GM18951 (cell line): ENCODE measurements around the gene MITD1.
A peak's percentile ranks its signal among the peaks of the same experiment; 100 is the strongest.

ENCODE experiments used
- POLR2A ChIP-seq: IDR thresholded peaks from 4 replicates; pipeline ENCODE4 v1.6.1; 2011; ENCODE audit warnings: mild to moderate bottlenecking; ENCODE audit not compliant: insufficient read length, insufficient read depth; ENCODE audit errors: extremely low read depth
- in situ Hi-C: fragments of 300-500 bp; cut with MboI; formaldehyde crosslinking; loops from one replicate; pipeline ENCODE4 v1.12.0; 2022; ENCODE audit warnings: low sequenced_read_pairs, mixed read lengths, inconsistent platforms; ENCODE audit not compliant: unreplicated experiment

The MITD1 gene

DNA sequence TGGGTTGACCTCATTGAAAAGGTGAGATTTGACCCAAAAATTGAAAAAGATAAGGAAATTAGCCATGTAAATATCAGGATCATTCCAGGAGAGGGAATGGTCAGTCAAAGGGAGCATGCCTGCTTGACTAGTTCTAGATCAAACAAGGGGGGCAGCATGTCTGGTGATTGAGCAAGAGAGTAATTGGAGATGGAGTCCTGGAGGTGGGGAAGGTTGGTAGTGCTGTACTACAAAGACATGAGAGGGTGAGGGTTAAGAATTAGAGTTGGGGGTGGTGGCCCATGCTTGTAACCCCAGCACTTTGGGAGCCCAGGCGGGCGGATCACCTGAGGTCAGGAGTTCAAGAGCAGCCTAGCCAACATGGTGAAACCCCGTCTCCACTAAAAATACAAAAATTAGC is 2.2 kb upstream of the MITD1 start:
- in situ Hi-C loops = loop anchor here (25.0 kb wide), 1 partner anchor 304 kb away; the partner anchor contains the start of gene REV1
- no peak for TF ChIP-seq POLR2A

- in situ Hi-C loops = loop anchor here (25.0 kb wide), 1 partner anchor 306 kb away; the partner anchor contains the start of gene REV1
These were observed 754 bp upstream of the MITD1 start for GRCh38 chr2:99181624-99182000.

DNA sequence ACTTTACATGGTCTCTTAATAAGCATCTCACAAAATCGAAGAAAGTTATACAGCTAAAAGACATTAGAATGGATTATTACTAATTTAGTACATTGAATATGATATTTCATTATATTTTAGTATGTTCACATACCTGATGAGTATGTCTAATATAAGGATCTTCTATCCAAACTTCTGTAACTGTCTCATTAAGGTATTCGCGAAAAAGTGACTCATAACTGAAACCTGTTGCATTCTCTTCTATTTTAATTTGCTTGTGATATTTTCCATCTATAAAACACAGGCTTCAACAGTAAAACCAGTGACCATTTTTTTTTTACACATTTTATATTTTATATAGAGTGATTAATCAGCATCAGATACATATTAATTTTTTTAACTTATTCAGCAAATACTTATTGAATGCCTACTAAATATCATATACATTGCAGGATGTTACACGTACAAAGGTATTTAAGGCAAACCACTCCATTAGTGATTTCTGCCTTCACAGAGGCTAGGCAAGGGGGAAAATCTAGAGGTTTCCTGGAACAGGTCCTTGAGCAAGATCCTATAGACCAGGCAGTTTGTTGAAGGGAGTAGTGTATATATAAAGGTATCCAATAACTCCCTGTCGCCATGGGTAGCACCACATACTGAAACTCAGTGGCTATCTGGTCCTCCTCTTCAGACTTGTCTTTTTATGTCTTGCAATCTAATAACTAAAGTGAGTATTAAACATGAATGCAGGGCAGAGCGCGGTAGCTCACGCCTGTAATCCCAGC is 9.3 kb downstream of the MITD1 start:
- in situ Hi-C loops = no loop called here
- TF ChIP-seq POLR2A = no peak

More at GRCh38 chr2:99181624-99182000, 754 bp upstream of the MITD1 start:
- TF ChIP-seq POLR2A = no peak

DNA sequence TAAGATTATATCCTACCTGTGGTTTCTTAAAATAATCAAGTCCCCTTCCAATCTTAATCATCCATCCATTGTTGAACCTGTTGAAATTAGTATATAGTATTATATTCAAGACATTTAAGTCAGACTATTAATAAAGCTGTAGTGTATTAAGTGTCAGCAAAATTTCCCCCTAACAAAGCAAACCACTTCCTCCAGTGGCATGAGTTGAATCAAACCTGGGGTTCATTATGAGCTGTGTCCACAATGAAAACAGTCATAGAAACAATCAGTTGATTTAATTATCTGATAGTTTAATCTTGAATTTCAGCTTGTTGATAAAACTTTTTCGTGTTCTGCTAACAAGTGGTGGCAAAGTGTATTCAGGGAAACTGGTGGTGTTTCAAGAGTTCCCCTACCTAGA is 11.3 kb downstream of the MITD1 start:
- no peak for TF ChIP-seq POLR2A
- in situ Hi-C loops = no loop called here

- in situ Hi-C loops = no loop called here
These were observed 14.6 kb downstream of the MITD1 start for GRCh38 chr2:99166218-99166617.

DNA sequence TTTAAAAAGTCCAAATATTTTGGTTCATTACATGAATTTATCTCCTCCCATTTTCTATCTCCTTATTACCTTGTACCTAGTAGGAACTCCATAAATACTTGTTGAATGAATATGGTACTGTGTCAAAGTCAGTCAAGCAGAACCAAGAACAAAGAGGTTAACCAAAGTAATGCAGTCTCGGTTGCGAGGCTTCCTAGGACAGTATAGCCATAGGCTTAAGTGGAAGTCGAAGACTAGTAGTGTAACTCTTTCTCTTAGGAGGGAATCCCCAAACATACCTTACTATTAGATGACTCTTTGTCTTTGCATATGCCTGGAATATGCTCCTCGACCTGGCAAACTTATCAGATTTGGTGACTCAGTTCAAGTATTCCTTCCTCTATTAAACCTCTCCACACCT is 21.3 kb downstream of the MITD1 start:
- TF ChIP-seq POLR2A = no peak
- in situ Hi-C loops = no loop called here

More at GRCh38 chr2:99166218-99166617, 14.6 kb downstream of the MITD1 start:
- TF ChIP-seq POLR2A = no peak

GRCh38 chr2:99158599-99158998 is 22.3 kb downstream of the MITD1 start:
- in situ Hi-C loops = no loop called here
- TF ChIP-seq POLR2A = no peak

DNA sequence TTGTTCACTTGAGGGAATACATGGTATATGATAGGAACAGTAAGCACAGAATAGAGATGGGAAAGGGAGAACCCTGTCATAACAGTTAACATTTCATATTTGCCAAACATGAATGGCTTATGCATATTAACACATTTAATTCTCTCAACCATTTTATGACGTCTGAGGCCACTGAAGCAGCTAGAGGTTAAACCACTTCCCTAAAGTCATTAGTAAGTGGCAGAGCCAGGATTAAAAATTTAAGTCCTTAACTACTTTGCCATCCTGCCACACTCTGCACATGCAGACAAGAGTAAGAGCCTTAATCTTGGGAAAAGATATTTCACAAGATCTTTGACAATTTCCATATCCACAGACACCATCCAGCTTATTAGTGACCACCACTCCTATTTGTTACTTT is 24.0 kb downstream of the MITD1 start:
- in situ Hi-C loops = no loop called here
- no peak for TF ChIP-seq POLR2A

- in situ Hi-C loops = no loop called here
- TF ChIP-seq POLR2A = peak; percentile 89
These were observed 26.0 kb downstream of the MITD1 start, which contains the start of the genes LIPT1 and TSGA10 for GRCh38 chr2:99154643-99155536. LIPT1 (plus strand) TSS chr2:99154967; CDS start chr2:99161958, 6,991 bp downstream. TSGA10 (minus strand) TSS chr2:99154942; CDS start chr2:99109439, 45,503 bp downstream.

- in situ Hi-C loops = no loop called here
These were observed 26.8 kb downstream of the MITD1 start for GRCh38 chr2:99153921-99154604.

GRCh38 chr2:99152199-99152895 is 28.5 kb downstream of the MITD1 start:
- in situ Hi-C loops = no loop called here
- no peak for TF ChIP-seq POLR2A

More at GRCh38 chr2:99153921-99154604, 26.8 kb downstream of the MITD1 start:
- no peak for TF ChIP-seq POLR2A

- in situ Hi-C loops = no loop called here
- TF ChIP-seq POLR2A = no peak
These were observed 30.2 kb downstream of the MITD1 start for GRCh38 chr2:99150706-99151105.
